Heart right ventricle (tissue), 16 donors: Measurements from ENCODE around the gene CEP128. TPM values are rescaled to one million over a fixed set of nuclear protein-coding genes. Genes with fewer than 3 reads are reported as not detected.

Experiments
- ATAC-seq, 8 donors: fragments of 200-7000 bp; cut with Tn5 transposase; one replicate each; pipeline ENCODE4 v1.9.1; 2020; ENCODE audit warnings: mild to moderate bottlenecking in 8 of 8, moderate library complexity in 8 of 8, moderate number of reproducible peaks in 1 of 8
- DNase-seq, 2 donors: peaks; one replicate each; pipeline ENCODE4 v3.0.0-alpha.2; 2020
- H3K27ac ChIP-seq, 10 donors: fragments of 200-600 bp; sonication (generic) in 2 of 10; one replicate each; pipeline versions ENCODE4 v1.5.0 to v1.8.0; 2020 to 2022; ENCODE audit warnings: mild to moderate bottlenecking in 3 of 10
- H3K27me3 ChIP-seq, 7 donors: fragments of 200-600 bp; one replicate each; pipeline ENCODE4 v1.8.0; 2021 to 2022; ENCODE audit warnings: mild to moderate bottlenecking in 2 of 7
- H3K36me3 ChIP-seq, 9 donors: fragments of 200-600 bp; sonication (generic) in 1 of 9; one replicate each; pipeline versions ENCODE4 v1.5.0 to v1.8.0; 2020 to 2022; ENCODE audit warnings: mild to moderate bottlenecking in 2 of 9
- H3K4me1 ChIP-seq, 9 donors: fragments of 200-600 bp; sonication (generic) in 1 of 9; one replicate each; pipeline versions ENCODE4 v1.5.0 to v1.8.0; 2020 to 2022; ENCODE audit warnings: mild to moderate bottlenecking in 4 of 9
- H3K4me3 ChIP-seq, 10 donors: fragments of 200-600 bp; sonication (generic) in 2 of 10; one replicate each; pipeline versions ENCODE4 v1.5.0 to v1.8.0; 2020 to 2022; ENCODE audit warnings: mild to moderate bottlenecking in 7 of 10, moderate library complexity in 2 of 10
- H3K9me3 ChIP-seq, 11 donors: fragments of 200-600 bp in 10 of 11; sonication (generic) in 2 of 11; one replicate each; pipeline versions ENCODE4 v1.5.0 to v1.8.0; 2013 to 2022; ENCODE audit warnings: mild to moderate bottlenecking in 2 of 11, control low read depth in 1 of 11, moderate library complexity in 1 of 11
- CTCF ChIP-seq, 9 donors: fragments of 200-600 bp; sonication (generic) in 2 of 9; IDR thresholded peaks; one replicate each; pipeline versions ENCODE4 v1.5.0 to v1.8.0; 2021 to 2022; ENCODE audit warnings: antibody characterized with exemption in 9 of 9, mild to moderate bottlenecking in 5 of 9, moderate library complexity in 1 of 9
- WGBS, 2 donors: extraction: QIAGEN DNeasy Blood & Tissue Kit; methylation state at CpG; one replicate each; pipeline ENCODE4 v1.1.7; 2013; ENCODE audit warnings: inconsistent platforms in 1 of 2; 5-methylcytosine and 5-hydroxymethylcytosine counted together
- intact Hi-C, 10 donors: fragments of 100-400 bp; cut with DNase I; formaldehyde crosslinking; loops; one replicate each; pipeline versions ENCODE4 v1.11.1 to v1.14.2; 2022
- polyA plus RNA-seq, 2 donors: library from polyadenylated mRNA; stranded (reverse); fragments of 200-250 nt; gene quantifications; one replicate each; pipeline ENCODE4 v1.2.3, GENCODE V29; 2013
- total RNA-seq, 10 donors: library from RNA; stranded (reverse); fragmentation: NEBNext Ultra II Directional in 3 of 10; extraction: Animal tissue kit (Norgen Biotek cat#: 25700) in 3 of 10; gene quantifications; one replicate each; pipeline versions ENCODE4 v1.2.1 to v1.2.4, GENCODE V29; 2021 to 2023
- donor health status: Arrhythmogenic right ventricular cardiomyopathy.
- donor health status: ischemic (EF 13 %, LVEDD 7.1; RV severe dilation, severe dysfunction).
- donor health status: healthy with polysubstance abuse.
- donor health status: DM: no; HTN: yes; CAD: no.
- donor health status: DM: no; HTN: no; CAD: no.
- donor health status: ischemic (EF 25% LVEDD 6.9; RV normal size, moderate dysfunction).
- donor health status: ischemic (EF 25% LVEDD 5.7; RV mildly dilated, moderate dysfunction).
- donor health status: healthy.
- donor health status: DM: yes; HTN: yes; CAD: no.
- donor health status: Ischemic cardiomyopathy.
- donor health status: ischemic (EF 35%, LVEDD 5.7; RV mildly dilated, moderate dysfunction).
- donor health status: nonischemic (EF 11% LVEDD 7.7; RV severe dilation, severe dysfunction).
- donor health status: DM: yes; HTN: yes; CAD: no.
- donor health status: PGD.
- donor health status: ischemic (EF 29% LVEDD 5.4; RV normal size, mild dysfunction).
- donor health status: nonischemic (EF 23%, LVEDD 6.1; RV moderate dilation, normal function).

The CEP128 gene
- total and polyA plus RNA-seq, 12 donors = 0.93 to 4.9 (median 3.3) TPM

GRCh38 chr14:80979951-80980350, 38.4 kb upstream of the CEP128 start:
- DNase-seq (no peak), ATAC-seq (no peak)
- H3K27me3 ChIP-seq = peaks cover 0 to 15% (median 5%) of the 10 kb centered on the region in 7 donors
- H3K27ac ChIP-seq = no peak overlapping the region
- no peak overlapping the region for H3K4me3 ChIP-seq
- no peaks in the 10 kb centered on the region for H3K4me1 ChIP-seq
- no peaks in the 10 kb centered on the region for H3K9me3 ChIP-seq
- intact Hi-C loops = loop anchor here in 2 of 10 donors (10.0 kb wide), 1 partner anchor 925 kb away; no protein-coding TSS in a partner anchor
- no peaks in the 10 kb centered on the region for H3K36me3 ChIP-seq
- WGBS, 2 donors = 70 to 78% methylated on average over 2 of the region's 2 CpGs
- no peak for TF ChIP-seq CTCF (IDR thresholded peaks at IDR 0.05)

- no peaks in the 10 kb centered on the region for H3K36me3 ChIP-seq
- ATAC-seq (no peak), DNase-seq (no peak)
- TF ChIP-seq CTCF (IDR thresholded peaks at IDR 0.05) = no peak
- 38 to 41% methylated on average over 2 of the region's 2 CpGs for WGBS, 2 donors
- H3K4me3 ChIP-seq = no peak overlapping the region
- no peaks in the 10 kb centered on the region for H3K9me3 ChIP-seq
- H3K27me3 ChIP-seq = peaks cover 0 to 15% (median 3%) of the 10 kb centered on the region in 7 donors
- H3K4me1 ChIP-seq = no peaks in the 10 kb centered on the region
- intact Hi-C loops = no loop called here
- no peak overlapping the region for H3K27ac ChIP-seq
Measured at GRCh38 chr14:80978403-80978802, 36.9 kb upstream of the CEP128 start.

GRCh38 chr14:80977221-80977620, 35.7 kb upstream of the CEP128 start:
- Histone ChIP-seq H3K27me3 (peaks cover 0 to 16% (median 0%) of the 10 kb centered on the region in 7 donors), H3K36me3 (no peaks in the 10 kb centered on the region), H3K4me1 (no peaks in the 10 kb centered on the region), H3K4me3 (no peak overlapping the region), H3K27ac (no peak overlapping the region), H3K9me3 (no peaks in the 10 kb centered on the region)
- ATAC-seq = no peak
- TF ChIP-seq CTCF (IDR thresholded peaks at IDR 0.05) = no peak
- intact Hi-C loops = no loop called here
- DNase-seq = no peak

- no peak for ATAC-seq
- Histone ChIP-seq H3K36me3 (no peaks in the 10 kb centered on the region), H3K27me3 (peaks cover 0 to 20% (median 0%) of the 10 kb centered on the region in 7 donors), H3K4me3 (no peak overlapping the region), H3K9me3 (no peaks in the 10 kb centered on the region), H3K27ac (no peak overlapping the region), H3K4me1 (no peaks in the 10 kb centered on the region)
- TF ChIP-seq CTCF (IDR thresholded peaks at IDR 0.05) = no peak
- 76 to 79% methylated on average over 2 of the region's 2 CpGs for WGBS, 2 donors
- DNase-seq = no peak
- intact Hi-C loops = no loop called here
Measured at GRCh38 chr14:80974679-80975078, 33.1 kb upstream of the CEP128 start.
